ENCODE results near the gene PARP15.

- no peak for TF ChIP-seq MAX (CRISPR knock-in tag; IDR thresholded peaks at IDR 0.05)
- no peak for TF ChIP-seq ZNF263 (CRISPR knock-in tag; IDR thresholded peaks at IDR 0.05; ENCODE audit: low read depth)
- no peak for TF ChIP-seq AR (CRISPR knock-in tag; IDR thresholded peaks at IDR 0.05)
- no peak for TF ChIP-seq NFYB (CRISPR knock-in tag; conservative IDR thresholded peaks at IDR 0.05; ENCODE audit: low read depth)
- no peak for TF ChIP-seq ZBTB43 (CRISPR knock-in tag; IDR thresholded peaks at IDR 0.05)
- no peak for TF ChIP-seq CTCF (IDR thresholded peaks at IDR 0.05)
- no peak for TF ChIP-seq CREB1 (CRISPR knock-in tag; IDR thresholded peaks at IDR 0.05)
- no peak for TF ChIP-seq KAT7 (CRISPR knock-in tag; IDR thresholded peaks at IDR 0.05; ENCODE audit: borderline replicate concordance)
- no peak for TF ChIP-seq NR3C1 (CRISPR knock-in tag; conservative IDR thresholded peaks at IDR 0.05; ENCODE audit: low read depth)
- no peak for TF ChIP-seq FOXK1 (CRISPR knock-in tag; IDR thresholded peaks at IDR 0.05)
- no peak for TF ChIP-seq TCF7 (CRISPR knock-in tag; IDR thresholded peaks at IDR 0.05; ENCODE audit: low read depth)
- TF ChIP-seq, protein P1, sequence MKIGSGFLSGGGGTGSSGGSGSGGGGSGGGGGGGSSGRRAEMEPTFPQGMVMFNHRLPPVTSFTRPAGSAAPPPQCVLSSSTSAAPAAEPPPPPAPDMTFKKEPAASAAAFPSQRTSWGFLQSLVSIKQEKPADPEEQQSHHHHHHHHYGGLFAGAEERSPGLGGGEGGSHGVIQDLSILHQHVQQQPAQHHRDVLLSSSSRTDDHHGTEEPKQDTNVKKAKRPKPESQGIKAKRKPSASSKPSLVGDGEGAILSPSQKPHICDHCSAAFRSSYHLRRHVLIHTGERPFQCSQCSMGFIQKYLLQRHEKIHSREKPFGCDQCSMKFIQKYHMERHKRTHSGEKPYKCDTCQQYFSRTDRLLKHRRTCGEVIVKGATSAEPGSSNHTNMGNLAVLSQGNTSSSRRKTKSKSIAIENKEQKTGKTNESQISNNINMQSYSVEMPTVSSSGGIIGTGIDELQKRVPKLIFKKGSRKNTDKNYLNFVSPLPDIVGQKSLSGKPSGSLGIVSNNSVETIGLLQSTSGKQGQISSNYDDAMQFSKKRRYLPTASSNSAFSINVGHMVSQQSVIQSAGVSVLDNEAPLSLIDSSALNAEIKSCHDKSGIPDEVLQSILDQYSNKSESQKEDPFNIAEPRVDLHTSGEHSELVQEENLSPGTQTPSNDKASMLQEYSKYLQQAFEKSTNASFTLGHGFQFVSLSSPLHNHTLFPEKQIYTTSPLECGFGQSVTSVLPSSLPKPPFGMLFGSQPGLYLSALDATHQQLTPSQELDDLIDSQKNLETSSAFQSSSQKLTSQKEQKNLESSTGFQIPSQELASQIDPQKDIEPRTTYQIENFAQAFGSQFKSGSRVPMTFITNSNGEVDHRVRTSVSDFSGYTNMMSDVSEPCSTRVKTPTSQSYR (CRISPR knock-in tag; IDR thresholded peaks at IDR 0.05), result no peak
- TF ChIP-seq TEAD4 (CRISPR knock-in tag; IDR thresholded peaks at IDR 0.05), result no peak
- no peak for TF ChIP-seq ETV6 (CRISPR knock-in tag; IDR thresholded peaks at IDR 0.05)
These were observed 109.8 kb downstream of the PARP15 start for GRCh38 chr3:122687298-122687697.

Measured in WTC11 (cell line).